Aorta (tissue), 5 donors: Measurements from ENCODE around the gene PTPRF. TPM values are rescaled to one million over a fixed set of nuclear protein-coding genes. Genes with fewer than 3 reads are reported as not detected.

Source experiments
- ATAC-seq: fragments of 200-7000 bp; cut with Tn5 transposase; one replicate; pipeline ENCODE4 v1.9.1; 2022; ENCODE audit warnings: moderate library complexity; ENCODE audit not compliant: low FRiP score
- DNase-seq, 2 donors: peaks; one replicate each; pipeline ENCODE4 v3.0.0-alpha.2; 2020
- H3K27ac ChIP-seq, 2 donors: one replicate each; pipeline ENCODE4 v1.5.1; 2013; ENCODE audit warnings: low read length in 2 of 2, mild to moderate bottlenecking in 2 of 2, moderate library complexity in 2 of 2, control low read depth in 1 of 2, inconsistent platforms in 1 of 2, low read depth in 1 of 2
- H3K27me3 ChIP-seq, 2 donors: one replicate each; pipeline ENCODE4 v1.6.1; 2013; ENCODE audit warnings: control low read depth in 1 of 2, low read length in 1 of 2, mild to moderate bottlenecking in 1 of 2, moderate library complexity in 1 of 2; ENCODE audit not compliant: insufficient read depth in 2 of 2, control insufficient read depth in 1 of 2
- H3K36me3 ChIP-seq, 2 donors: one replicate each; pipeline ENCODE4 v1.6.1; 2013; ENCODE audit warnings: control low read depth in 1 of 2, low read length in 1 of 2, mild to moderate bottlenecking in 1 of 2; ENCODE audit not compliant: insufficient read depth in 2 of 2, control insufficient read depth in 1 of 2
- H3K4me1 ChIP-seq, 2 donors: one replicate each; pipeline ENCODE4 v1.6.1; 2013; ENCODE audit warnings: low read length in 2 of 2, control low read depth in 1 of 2, mild to moderate bottlenecking in 1 of 2, moderate library complexity in 1 of 2; ENCODE audit not compliant: insufficient read depth in 2 of 2, control insufficient read depth in 1 of 2
- H3K4me3 ChIP-seq, 2 donors: one replicate each; pipeline ENCODE4 v1.5.1; 2013; ENCODE audit warnings: low read length in 2 of 2, control low read depth in 1 of 2, mild to moderate bottlenecking in 1 of 2
- H3K9me3 ChIP-seq: one replicate; pipeline ENCODE4 v1.6.1; 2013; ENCODE audit warnings: mild to moderate bottlenecking, low read length; ENCODE audit not compliant: control insufficient read depth
- WGBS, 2 donors: extraction: QIAGEN DNeasy Blood & Tissue Kit; methylation state at CpG; one replicate each; pipeline ENCODE4 v1.1.7; 2013; 5-methylcytosine and 5-hydroxymethylcytosine counted together
- intact Hi-C, 2 donors: fragments of 100-400 bp; cut with DNase I; formaldehyde crosslinking; loops; one replicate each; pipeline versions ENCODE4 v1.14.2 to v1.15.0; 2022
- polyA plus RNA-seq, 2 donors: library from polyadenylated mRNA; stranded (reverse); fragments of 200-250 nt; gene quantifications; one replicate each; pipeline ENCODE4 v1.2.3, GENCODE V29; 2013
- total RNA-seq, 2 donors: library from RNA; stranded (reverse); fragmentation: NEBNext Ultra II Directional; extraction: Animal tissue kit (Norgen Biotek cat#: 25700); gene quantifications; one replicate each; pipeline ENCODE4 v1.2.1, GENCODE V29; 2021
- donor health status: healthy with polysubstance abuse.
- donor health status: Bipolar disorder and iron deficiency.
- donor health status: DM: no; HTN: no; CAD: no.
- donor health status: DM: no; HTN: no; CAD: no.
- donor health status: DM: yes; HTN: yes; CAD: no.

The PTPRF gene
- total and polyA plus RNA-seq, 4 donors, result 11.6 to 86.2 (median 40.6) TPM

- no peaks in the 10 kb centered on the region for H3K27me3 ChIP-seq
- no peak overlapping the region for H3K4me3 ChIP-seq
- H3K27ac ChIP-seq, result no peak overlapping the region
- 59 to 60% methylated on average over 9 of the region's 9 CpGs for WGBS, 2 donors
- H3K9me3 ChIP-seq, result no peaks in the 10 kb centered on the region
- intact Hi-C loops, result loop anchor here (10.0 kb wide), 2 partner anchors 397 to 407 kb away; partner anchors contain the start of genes ARTN (in 1 of the 2) and IPO13 (in 1 of the 2)
- no peaks in the 10 kb centered on the region for H3K36me3 ChIP-seq
- no peaks in the 10 kb centered on the region for H3K4me1 ChIP-seq
- DNase-seq, result peak in 1 of 2 donors; percentile 74
- ATAC-seq, result no peak
Observed at GRCh38 chr1:43537423-43538142, 6.9 kb downstream of the PTPRF start.

- H3K4me1 ChIP-seq, result no peaks in the 10 kb centered on the region
- H3K9me3 ChIP-seq, result no peaks in the 10 kb centered on the region
- no peaks in the 10 kb centered on the region for H3K36me3 ChIP-seq
- no peak overlapping the region for H3K4me3 ChIP-seq
- no peak for ATAC-seq
- no peaks in the 10 kb centered on the region for H3K27me3 ChIP-seq
- intact Hi-C loops, result loop anchor here (10.0 kb wide), 2 partner anchors 397 to 407 kb away; partner anchors contain the start of genes ARTN (in 1 of the 2) and IPO13 (in 1 of the 2)
- H3K27ac ChIP-seq, result no peak overlapping the region
- 97 to 98% methylated on average over 3 of the region's 3 CpGs for WGBS, 2 donors
- peak; percentile 21 to 57 for DNase-seq
Observed at GRCh38 chr1:43538143-43538487, 7.4 kb downstream of the PTPRF start.

- Histone ChIP-seq H3K36me3 (no peaks in the 10 kb centered on the region), H3K27ac (no peak overlapping the region), H3K9me3 (no peaks in the 10 kb centered on the region), H3K4me1 (no peaks in the 10 kb centered on the region), H3K4me3 (no peak overlapping the region), H3K27me3 (no peaks in the 10 kb centered on the region)
- intact Hi-C loops, result loop anchor here (10.0 kb wide), 2 partner anchors 396 to 406 kb away; partner anchors contain the start of genes ARTN (in 1 of the 2) and IPO13 (in 1 of the 2)
- DNase-seq (peak in 1 of 2 donors; percentile 13), ATAC-seq (no peak)
- WGBS, 2 donors, result 94 to 96% methylated on average over 4 of the region's 4 CpGs
Observed at GRCh38 chr1:43538969-43539368, 8.3 kb downstream of the PTPRF start.

- no peak for ATAC-seq
- no peaks in the 10 kb centered on the region for H3K36me3 ChIP-seq
- 87 to 91% methylated on average over 7 of the region's 7 CpGs for WGBS, 2 donors
- no peaks in the 10 kb centered on the region for H3K9me3 ChIP-seq
- H3K27me3 ChIP-seq, result no peaks in the 10 kb centered on the region
- H3K4me1 ChIP-seq, result no peaks in the 10 kb centered on the region
- H3K4me3 ChIP-seq, result no peak overlapping the region
- H3K27ac ChIP-seq, result peak overlapping the region; percentile 26 to 49
- peak; percentile 37 to 66 for DNase-seq
- intact Hi-C loops, result loop anchor here (10.0 kb wide), 2 partner anchors 395 to 405 kb away; partner anchors contain the start of genes ARTN (in 1 of the 2) and IPO13 (in 1 of the 2)
Observed at GRCh38 chr1:43539726-43540434, 9.2 kb downstream of the PTPRF start.

GRCh38 chr1:43540653-43541071, 10.0 kb downstream of the PTPRF start:
- Histone ChIP-seq H3K27me3 (no peaks in the 10 kb centered on the region), H3K9me3 (no peaks in the 10 kb centered on the region), H3K4me3 (no peak overlapping the region), H3K36me3 (no peaks in the 10 kb centered on the region), H3K4me1 (no peaks in the 10 kb centered on the region), H3K27ac (peak overlapping the region; percentile 26 to 47)
- ATAC-seq, result peak; percentile 66
- DNase-seq, result peak; percentile 81 to 89
- 8 to 14% methylated on average over 15 of the region's 15 CpGs for WGBS, 2 donors
- intact Hi-C loops, result no loop called here

GRCh38 chr1:43541141-43541540, 10.5 kb downstream of the PTPRF start:
- H3K27me3 ChIP-seq, result no peaks in the 10 kb centered on the region
- H3K27ac ChIP-seq, result peak overlapping the region; percentile 42 to 47
- ATAC-seq, result no peak
- H3K9me3 ChIP-seq, result no peaks in the 10 kb centered on the region
- DNase-seq, result peak; percentile 33 to 61
- WGBS, 2 donors, result 47 to 48% methylated on average over 5 of the region's 5 CpGs
- H3K36me3 ChIP-seq, result no peaks in the 10 kb centered on the region
- H3K4me3 ChIP-seq, result no peak overlapping the region
- intact Hi-C loops, result no loop called here
- H3K4me1 ChIP-seq, result no peaks in the 10 kb centered on the region

GRCh38 chr1:43541721-43542401, 11.2 kb downstream of the PTPRF start:
- H3K36me3 ChIP-seq, result no peaks in the 10 kb centered on the region
- WGBS, 2 donors, result 26 to 31% methylated on average over 14 of the region's 14 CpGs
- intact Hi-C loops, result no loop called here
- H3K4me1 ChIP-seq, result no peaks in the 10 kb centered on the region
- no peaks in the 10 kb centered on the region for H3K9me3 ChIP-seq
- ATAC-seq (peak; percentile 84), DNase-seq (peak; percentile 90 to 91)
- no peak overlapping the region for H3K4me3 ChIP-seq
- H3K27me3 ChIP-seq, result no peaks in the 10 kb centered on the region
- peak overlapping the region in 1 of 2 donors; percentile 58 for H3K27ac ChIP-seq

GRCh38 chr1:43542527-43543458, 12.1 kb downstream of the PTPRF start:
- Histone ChIP-seq H3K36me3 (no peaks in the 10 kb centered on the region), H3K4me1 (no peaks in the 10 kb centered on the region), H3K4me3 (no peak overlapping the region), H3K27ac (peak overlapping the region in 1 of 2 donors; percentile 34), H3K27me3 (no peaks in the 10 kb centered on the region), H3K9me3 (no peaks in the 10 kb centered on the region)
- ATAC-seq, result no peak
- peak in 1 of 2 donors; percentile 21 for DNase-seq
- intact Hi-C loops, result no loop called here
- WGBS, 2 donors, result 83 to 89% methylated on average over 15 of the region's 15 CpGs
